Stomach (tissue), 4 donors: ENCODE data around the gene CISH.

ENCODE experiments used
- POLR2A ChIP-seq, 4 donors: fragments of 450-650 bp; IDR thresholded peaks; one replicate each; pipeline ENCODE4 v1.6.1; 2016; ENCODE audit warnings: antibody characterized with exemption in 4 of 4, control low read depth in 2 of 4, mild to moderate bottlenecking in 1 of 4, moderate library complexity in 1 of 4
- POLR2AphosphoS5 ChIP-seq, 3 donors: sonication (generic); formaldehyde crosslinking; IDR thresholded peaks; one replicate each; pipeline ENCODE4 v1.6.1; 2016; ENCODE audit warnings: antibody characterized with exemption in 3 of 3
- TF ChIP-seq, protein P1 (sequence below), 7 experiments: fragments of 450-650 bp in 4 of 7; fragments of 200-600 bp in 3 of 7; sonication (generic) in 3 of 7; IDR thresholded peaks; one replicate each; pipeline ENCODE4 v1.5.1; 2016 to 2019; ENCODE audit warnings: antibody characterized with exemption in 7 of 7, control low read depth in 2 of 7, mild to moderate bottlenecking in 1 of 7

- TF ChIP-seq, protein P1, sequence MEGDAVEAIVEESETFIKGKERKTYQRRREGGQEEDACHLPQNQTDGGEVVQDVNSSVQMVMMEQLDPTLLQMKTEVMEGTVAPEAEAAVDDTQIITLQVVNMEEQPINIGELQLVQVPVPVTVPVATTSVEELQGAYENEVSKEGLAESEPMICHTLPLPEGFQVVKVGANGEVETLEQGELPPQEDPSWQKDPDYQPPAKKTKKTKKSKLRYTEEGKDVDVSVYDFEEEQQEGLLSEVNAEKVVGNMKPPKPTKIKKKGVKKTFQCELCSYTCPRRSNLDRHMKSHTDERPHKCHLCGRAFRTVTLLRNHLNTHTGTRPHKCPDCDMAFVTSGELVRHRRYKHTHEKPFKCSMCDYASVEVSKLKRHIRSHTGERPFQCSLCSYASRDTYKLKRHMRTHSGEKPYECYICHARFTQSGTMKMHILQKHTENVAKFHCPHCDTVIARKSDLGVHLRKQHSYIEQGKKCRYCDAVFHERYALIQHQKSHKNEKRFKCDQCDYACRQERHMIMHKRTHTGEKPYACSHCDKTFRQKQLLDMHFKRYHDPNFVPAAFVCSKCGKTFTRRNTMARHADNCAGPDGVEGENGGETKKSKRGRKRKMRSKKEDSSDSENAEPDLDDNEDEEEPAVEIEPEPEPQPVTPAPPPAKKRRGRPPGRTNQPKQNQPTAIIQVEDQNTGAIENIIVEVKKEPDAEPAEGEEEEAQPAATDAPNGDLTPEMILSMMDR (IDR thresholded peaks at IDR 0.05) = peak in 5 of 7 experiments; percentile 96 to 99 (median 98)
- TF ChIP-seq POLR2AphosphoS5 (IDR thresholded peaks at IDR 0.05) = peak in 1 of 3 donors; percentile 38
- TF ChIP-seq POLR2A (IDR thresholded peaks at IDR 0.05) = no peak
Observed at GRCh38 chr3:50616003-50616769, 4.6 kb upstream of the CISH start.
